HepG2 (cell line): Measurements from ENCODE around the gene CLTA. TPM values are rescaled to one million over a fixed set of nuclear protein-coding genes. Genes with fewer than 3 reads are reported as not detected.

Experiments
- ATAC-seq: fragments of 200-7000 bp; cut with Tn5 transposase; 3 replicates; pipeline ENCODE4 v1.9.1; 2020; ENCODE audit warnings: mild to moderate bottlenecking, moderate library complexity
- BruUV-seq: library from RNA; stranded (reverse); fragments of 400-500 nt; replicated peaks from 2 replicates; lab custom pipeline; 2021; lab: Mats Ljungman, UMichigan
- CTCF ChIA-PET: fragments of 300-600 bp; formaldehyde crosslinking; extraction: SDS; loops from one replicate; lab custom pipeline; 2021; ENCODE audit warnings: low total read pairs, inconsistent platforms, low intra/inter-chr PET ratio; lab: Yijun Ruan, JAX
- POLR2A ChIA-PET: fragments of 350-600 bp; sonication (Branson Sonifier 250); formaldehyde crosslinking; loops from one replicate; lab custom pipeline; 2020; ENCODE audit warnings: antibody characterized with exemption, inconsistent platforms; lab: Yijun Ruan, JAX
- DNase-seq: peaks from one replicate; pipeline ENCODE4 v3.0.0-alpha.2; 2015; ENCODE audit warnings: low spot score
- FAIRE-seq: peaks from 3 replicates; lab custom pipeline; 2011; peaks lifted over from hg19 to GRCh38; lab: Jason Lieb, UNC
- H2AFZ ChIP-seq: one replicate; pipeline ENCODE4 v1.6.1; 2011; ENCODE audit warnings: low read length, inconsistent platforms
- H3K27ac ChIP-seq: fragments of 300-600 bp; 3 replicates; pipeline ENCODE4 v1.8.0; 2011; ENCODE audit warnings: mixed run types, mild to moderate bottlenecking, mixed read lengths, low read length, inconsistent platforms; ENCODE audit not compliant: insufficient read depth; ENCODE audit errors: extremely low read length
- H3K27me3 ChIP-seq, 2 experiments: fragments of 200-600 bp in 1 of 2; 2 replicates in 1 of 2; 3 replicates in 1 of 2; pipeline versions ENCODE4 v1.6.0 to v1.8.0; 2011; ENCODE audit warnings: low read length in 2 of 2, mild to moderate bottlenecking in 2 of 2, moderate library complexity in 2 of 2, inconsistent platforms in 1 of 2; ENCODE audit not compliant: insufficient read depth in 2 of 2, control insufficient read depth in 1 of 2
- H3K36me3 ChIP-seq, 2 experiments: fragments of 200-600 bp in 1 of 2; replicated peaks in 1 of 2; 2 replicates in 1 of 2; 3 replicates in 1 of 2; pipeline versions ENCODE4 v1.5.1 to v1.8.0; 2011; ENCODE audit warnings: low read length in 2 of 2, inconsistent platforms in 1 of 2; ENCODE audit not compliant: insufficient read depth in 2 of 2, control insufficient read depth in 1 of 2
- H3K4me1 ChIP-seq: 2 replicates; pipeline ENCODE4 v1.5.1; 2012; ENCODE audit warnings: low read length, inconsistent platforms; ENCODE audit not compliant: insufficient read depth
- H3K4me2 ChIP-seq: 2 replicates; pipeline ENCODE4 v1.6.0; 2011; ENCODE audit warnings: low read depth, low read length, inconsistent platforms
- H3K4me3 ChIP-seq, 3 experiments: fragments of 200-600 bp in 1 of 3; sonication (generic), shearing (Covaris generic) in 1 of 3; replicated peaks in 1 of 3; 2 replicates each; pipeline ENCODE4 v1.5.1; 2011 to 2016; ENCODE audit warnings: low read length in 3 of 3, inconsistent platforms in 2 of 3, low read depth in 2 of 3, mild to moderate bottlenecking in 2 of 3, control low read depth in 1 of 3, mixed read lengths in 1 of 3; ENCODE audit not compliant: insufficient read depth in 1 of 3
- H3K79me2 ChIP-seq: one replicate; pipeline ENCODE4 v1.6.1; 2011; ENCODE audit warnings: low read length, inconsistent platforms; ENCODE audit not compliant: insufficient read depth
- H3K9ac ChIP-seq: 2 replicates; pipeline ENCODE4 v1.6.0; 2011; ENCODE audit warnings: mild to moderate bottlenecking, low read depth, low read length, inconsistent platforms; ENCODE audit not compliant: insufficient read depth
- H3K9me3 ChIP-seq: 2 replicates; pipeline ENCODE4 v1.5.1; 2012; ENCODE audit warnings: mild to moderate bottlenecking, low read length
- H4K20me1 ChIP-seq: 2 replicates; pipeline ENCODE4 v1.6.0; 2011; ENCODE audit warnings: inconsistent platforms, mild to moderate bottlenecking, low read length, moderate library complexity; ENCODE audit not compliant: insufficient read depth
- AGO1 ChIP-seq: fragments of 200-400 bp; formaldehyde crosslinking; IDR thresholded peaks from 2 replicates; pipeline ENCODE4 v1.6.1; 2017; ENCODE audit warnings: mild to moderate bottlenecking, low read depth, low read length, moderate library complexity; ENCODE audit not compliant: poor library complexity, severe bottlenecking
- ARID2 ChIP-seq: sonication (generic); formaldehyde crosslinking; IDR thresholded peaks from 2 replicates; pipeline ENCODE4 v1.8.1; 2022; ENCODE audit warnings: mild to moderate bottlenecking, missing genetic modification reagents, borderline replicate concordance
- CCDC6 ChIP-seq: sonication (generic); formaldehyde crosslinking; IDR thresholded peaks from 2 replicates; pipeline ENCODE4 v1.8.1; 2022; ENCODE audit warnings: mild to moderate bottlenecking, missing genetic modification reagents, moderate library complexity
- DNMT3B ChIP-seq: conservative IDR thresholded peaks from 2 replicates; pipeline ENCODE4 v1.6.1; 2016; ENCODE audit warnings: missing biosample characterization, control low read depth
- ELF1 ChIP-seq: sonication (generic); formaldehyde crosslinking; IDR thresholded peaks from 2 replicates; pipeline ENCODE4 v1.4.0; 2020; ENCODE audit warnings: missing genetic modification reagents
- HOXA9 ChIP-seq: sonication (generic); formaldehyde crosslinking; IDR thresholded peaks from 2 replicates; pipeline ENCODE4 v1.8.1; 2022; ENCODE audit warnings: missing genetic modification reagents, mild to moderate bottlenecking, moderate library complexity, borderline replicate concordance
- HOXD1 ChIP-seq: sonication (generic); formaldehyde crosslinking; IDR thresholded peaks from 2 replicates; pipeline ENCODE4 v1.5.0; 2020; ENCODE audit warnings: missing genetic modification reagents
- MEIS1 ChIP-seq: sonication (generic); formaldehyde crosslinking; IDR thresholded peaks from 2 replicates; pipeline ENCODE4 v1.9.0; 2021; ENCODE audit warnings: mild to moderate bottlenecking, missing genetic modification reagents, moderate library complexity, borderline replicate concordance
- RAD51 ChIP-seq: fragments of 450-650 bp; IDR thresholded peaks from 2 replicates; pipeline ENCODE4 v1.6.1; 2016; ENCODE audit warnings: borderline replicate concordance
- RFXANK ChIP-seq: IDR thresholded peaks from 2 replicates; pipeline ENCODE4 v1.6.1; 2016
- SIX1 ChIP-seq: sonication (generic); formaldehyde crosslinking; IDR thresholded peaks from 2 replicates; pipeline ENCODE4 v1.4.0; 2020; ENCODE audit warnings: missing genetic modification reagents, borderline replicate concordance
- SMARCE1 ChIP-seq: fragments of 450-650 bp; IDR thresholded peaks from 2 replicates; pipeline ENCODE4 v1.6.1; 2017; ENCODE audit warnings: borderline replicate concordance
- SP1 ChIP-seq, 2 experiments: fragments of 450-650 bp in 1 of 2; sonication (generic) in 1 of 2; formaldehyde crosslinking in 1 of 2; IDR thresholded peaks; 2 replicates each; pipeline versions ENCODE4 v1.4.0 to v1.6.1; 2016 to 2020; ENCODE audit warnings: missing genetic modification reagents in 1 of 2
- ZNF121 ChIP-seq: sonication (generic); formaldehyde crosslinking; IDR thresholded peaks from 2 replicates; pipeline ENCODE4 v1.5.0; 2020; ENCODE audit warnings: mild to moderate bottlenecking, missing genetic modification reagents
- ZNF350 ChIP-seq: sonication (generic); formaldehyde crosslinking; IDR thresholded peaks from 2 replicates; pipeline ENCODE4 v1.4.0; 2020; ENCODE audit warnings: mild to moderate bottlenecking, low read depth, missing genetic modification reagents, borderline replicate concordance
- ZNF367 ChIP-seq: sonication (generic); formaldehyde crosslinking; IDR thresholded peaks from 2 replicates; pipeline ENCODE4 v1.4.0; 2020; ENCODE audit warnings: missing genetic modification reagents, borderline replicate concordance
- ZNF569 ChIP-seq: sonication (generic); formaldehyde crosslinking; IDR thresholded peaks from 2 replicates; pipeline ENCODE4 v1.5.0; 2020; ENCODE audit warnings: mild to moderate bottlenecking, missing genetic modification reagents, moderate library complexity, borderline replicate concordance
- ZNF878 ChIP-seq: sonication (generic); formaldehyde crosslinking; IDR thresholded peaks from 2 replicates; pipeline ENCODE4 v1.8.1; 2023; ENCODE audit warnings: mild to moderate bottlenecking, missing genetic modification reagents, moderate library complexity
- WGBS: methylation state at CpG from one replicate; pipeline ENCODE4 v1.1.6; 2017; ENCODE audit warnings: low lambda C conversion rate; 5-methylcytosine and 5-hydroxymethylcytosine counted together
- in situ Hi-C: cut with HindIII; loops from 2 replicates; pipeline ENCODE4 v1.10.0; 2017; ENCODE audit warnings: low pct_unique_long_range_greater_than_20kb; ENCODE audit not compliant: extremely low pct_ligation_motif_present
- intact Hi-C: fragments of 100-400 bp; cut with micrococcal nuclease; formaldehyde crosslinking; loops from one replicate; pipeline ENCODE4 v1.10.0; 2022; ENCODE audit not compliant: unreplicated experiment
- polyA plus RNA-seq, 8 experiments: library from polyadenylated mRNA; depleted of rRNA in 3 of 8; stranded (reverse) in 7 of 8; unstranded in 1 of 8; fragments of >200 nt; fragmentation: Illumina TruSeq in 4 of 8; extraction: Trizol in 4 of 8; gene quantifications; 2 replicates each; pipeline versions ENCODE4 v1.2.1 to v1.2.3, GENCODE V29; 2011 to 2016; ENCODE audit warnings: low read depth in 4 of 8, missing spikeins in 1 of 8, mixed read lengths in 1 of 8; ENCODE audit not compliant: insufficient read depth in 1 of 8
- total RNA-seq, 5 experiments: library from RNA; depleted of rRNA; stranded (reverse); fragments of >200 nt; fragmentation: Illumina TruSeq; extraction: Trizol; gene quantifications; 2 replicates each; pipeline ENCODE4 v1.2.3, GENCODE V29; 2016; ENCODE audit warnings: low read depth in 1 of 5
- TF ChIP-seq, protein P1 (sequence below): sonication (generic); formaldehyde crosslinking; IDR thresholded peaks from 2 replicates; pipeline ENCODE4 v1.5.0; 2020; ENCODE audit warnings: missing genetic modification reagents
- TF ChIP-seq, protein P2 (sequence below): sonication (generic); formaldehyde crosslinking; IDR thresholded peaks from 2 replicates; pipeline ENCODE4 v1.5.0; 2020; ENCODE audit warnings: missing genetic modification reagents

The CLTA gene
- total and polyA plus RNA-seq, 2 of the 13 experiments (the other 11 are each of a cell fraction or from before 2014, with no cell fraction given) = 143 to 222 TPM

DNA sequence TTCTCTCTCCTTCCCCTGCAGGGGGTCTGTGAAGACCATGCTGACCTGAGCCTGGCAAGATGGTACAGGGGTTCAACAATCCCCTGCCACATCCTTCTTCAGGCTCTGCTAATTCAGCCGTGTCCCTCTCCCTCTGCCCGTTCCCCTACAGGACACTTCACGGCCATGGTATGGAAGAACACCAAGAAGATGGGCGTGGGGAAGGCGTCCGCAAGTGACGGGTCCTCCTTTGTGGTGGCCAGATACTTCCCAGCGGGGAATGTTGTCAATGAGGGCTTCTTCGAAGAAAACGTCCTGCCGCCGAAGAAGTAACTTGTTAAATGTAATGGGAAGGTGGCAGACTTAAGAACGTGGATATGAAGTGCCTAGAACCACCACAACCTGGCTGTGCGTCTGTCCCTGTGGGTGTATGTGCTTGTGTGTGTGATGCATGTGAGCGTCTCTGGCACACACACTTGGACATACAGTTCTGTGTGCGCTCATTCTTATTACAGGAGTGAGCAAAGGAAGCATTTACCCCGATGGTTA lies 28.4 kb upstream of the CLTA start:
- 69% methylated on average over 15 of the region's 17 CpGs for WGBS
- CTCF ChIA-PET = no interaction called here
- H3K9me3 ChIP-seq = no peaks in the 10 kb centered on the region
- intact Hi-C loops (no loop called here), in situ Hi-C loops (no loop called here)
- peaks cover 1 to 12% of the 10 kb centered on the region in 2 experiments; a peak in 1 of 5 replicates for H3K27me3 ChIP-seq
- no peak overlapping the region for H3K27ac ChIP-seq
- H3K4me1 ChIP-seq = peaks cover 9% of the 10 kb centered on the region; the same call in 1 of the 2 replicates
- no peak for ATAC-seq
- H3K36me3 ChIP-seq = no peaks in the 10 kb centered on the region
- no peak overlapping the region for H3K4me3 ChIP-seq
- POLR2A ChIA-PET = no interaction called here
- BruUV-seq = no TSS peak
- no peak overlapping the region for H3K9ac ChIP-seq
- no peaks in the 10 kb centered on the region for H3K79me2 ChIP-seq
- FAIRE-seq = no peak
- no peak overlapping the region for H3K4me2 ChIP-seq
- TF ChIP-seq SP1 (IDR thresholded peaks at IDR 0.05) = no peak
- no peak for TF ChIP-seq SP1 (CRISPR knock-in tag; IDR thresholded peaks at IDR 0.05)
- no peak for TF ChIP-seq ARID2 (CRISPR knock-in tag)
- no peak for TF ChIP-seq MEIS1
- no peak for TF ChIP-seq CCDC6 (CRISPR knock-in tag)
- no peak for TF ChIP-seq RFXANK (CRISPR knock-in tag)
- TF ChIP-seq HOXD1 = no peak
- no peak for TF ChIP-seq AGO1
- TF ChIP-seq ZNF121 (CRISPR knock-in tag) = no peak
- TF ChIP-seq ZNF367 (CRISPR knock-in tag) = no peak
- TF ChIP-seq ZNF569 = no peak
- no peak for TF ChIP-seq SIX1 (CRISPR knock-in tag)
- TF ChIP-seq ELF1 (CRISPR knock-in tag) = no peak
- TF ChIP-seq DNMT3B (CRISPR knock-in tag) = no peak
- TF ChIP-seq, protein P1, sequence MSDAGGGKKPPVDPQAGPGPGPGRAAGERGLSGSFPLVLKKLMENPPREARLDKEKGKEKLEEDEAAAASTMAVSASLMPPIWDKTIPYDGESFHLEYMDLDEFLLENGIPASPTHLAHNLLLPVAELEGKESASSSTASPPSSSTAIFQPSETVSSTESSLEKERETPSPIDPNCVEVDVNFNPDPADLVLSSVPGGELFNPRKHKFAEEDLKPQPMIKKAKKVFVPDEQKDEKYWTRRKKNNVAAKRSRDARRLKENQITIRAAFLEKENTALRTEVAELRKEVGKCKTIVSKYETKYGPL = no peak
- TF ChIP-seq, protein P2, sequence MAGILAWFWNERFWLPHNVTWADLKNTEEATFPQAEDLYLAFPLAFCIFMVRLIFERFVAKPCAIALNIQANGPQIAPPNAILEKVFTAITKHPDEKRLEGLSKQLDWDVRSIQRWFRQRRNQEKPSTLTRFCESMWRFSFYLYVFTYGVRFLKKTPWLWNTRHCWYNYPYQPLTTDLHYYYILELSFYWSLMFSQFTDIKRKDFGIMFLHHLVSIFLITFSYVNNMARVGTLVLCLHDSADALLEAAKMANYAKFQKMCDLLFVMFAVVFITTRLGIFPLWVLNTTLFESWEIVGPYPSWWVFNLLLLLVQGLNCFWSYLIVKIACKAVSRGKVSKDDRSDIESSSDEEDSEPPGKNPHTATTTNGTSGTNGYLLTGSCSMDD (CRISPR knock-in tag) = no peak
- TF ChIP-seq HOXA9 = no peak
- TF ChIP-seq SMARCE1 = no peak
- TF ChIP-seq ZNF878 (CRISPR knock-in tag) = no peak
- no peak for TF ChIP-seq ZNF350
- TF ChIP-seq RAD51 = no peak
- no peak for DNase-seq
- H2AFZ ChIP-seq = no peak overlapping the region
- no peaks in the 10 kb centered on the region for H4K20me1 ChIP-seq
